Measurements from ENCODE around the gene LAMA1.

LAMA1 gene

DNA sequence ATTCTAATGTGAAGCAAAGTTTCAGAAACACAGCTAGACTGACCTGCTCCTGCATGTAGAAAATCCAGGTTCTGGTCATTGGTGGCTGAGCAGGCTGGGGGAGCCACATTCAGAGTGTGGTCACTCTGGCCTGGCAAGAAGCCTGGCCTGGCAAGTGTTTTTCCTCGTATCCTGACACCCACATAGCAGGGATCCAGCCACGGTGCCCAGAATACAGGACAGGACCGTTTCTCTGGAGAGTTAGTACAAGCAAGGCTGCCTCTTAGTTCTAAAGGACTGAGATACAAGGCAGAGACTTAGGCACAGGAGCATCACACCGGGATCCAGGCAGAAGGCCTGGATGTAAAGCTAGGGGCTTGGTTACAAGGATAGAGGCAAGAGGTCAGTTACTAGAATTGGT lies 4.8 kb upstream of the LAMA1 start:
- H4K91ac ChIP-seq (ENCODE audit: low read depth, low read length, poor library complexity) = no peak overlapping the region
- H2AFZ ChIP-seq (ENCODE audit: low read length) = no peak overlapping the region
- no peak overlapping the region for H4K8ac ChIP-seq (ENCODE audit: low read depth, low read length)
- no peak overlapping the region for H3K27ac ChIP-seq (replicated peaks; ENCODE audit: low read length)
- peaks cover 0 to 5% (median 0%) of the 10 kb centered on the region in 3 experiments for H3K27me3 ChIP-seq (ENCODE audit: control insufficient read depth in 3 of 3, insufficient read depth in 3 of 3, low read depth in 1 of 3, low read length in 3 of 3)
- no peaks in the 10 kb centered on the region for H3K79me1 ChIP-seq (ENCODE audit: low read depth, low read length)
- no peak overlapping the region for H3K4ac ChIP-seq (ENCODE audit: low read length)
- no peak overlapping the region for H3K4me3 ChIP-seq (ENCODE audit: low read length in 2 of 2)
- H2BK12ac ChIP-seq (ENCODE audit: low read length) = no peak overlapping the region
- WGBS, 2 donors (ENCODE audit: extremely low coverage in 2 of 2, insufficient read length in 2 of 2, insufficient replicate concordance in 1 of 2) = no CpG with 5 or more reads among the region's 4 CpGs
- H3K4me1 ChIP-seq (ENCODE audit: control insufficient read depth in 2 of 2, insufficient read depth in 1 of 2, low read depth in 1 of 2, low read length in 2 of 2) = peaks cover 0 to 3% of the 10 kb centered on the region in 2 donors
- H2BK120ac ChIP-seq (ENCODE audit: low read depth, low read length) = no peak overlapping the region
- H2BK5ac ChIP-seq (ENCODE audit: low read length) = no peak overlapping the region
- H3K14ac ChIP-seq (ENCODE audit: low read length) = no peak overlapping the region
- no peak overlapping the region for H3K18ac ChIP-seq (ENCODE audit: low read length)
- H2AK5ac ChIP-seq (ENCODE audit: low read depth, low read length) = no peak overlapping the region
- H3K4me2 ChIP-seq (ENCODE audit: insufficient read depth, low read length, poor library complexity, severe bottlenecking) = no peak overlapping the region
- no peak overlapping the region for H3K23ac ChIP-seq (ENCODE audit: low read depth, low read length, poor library complexity)
- H3K9me3 ChIP-seq (replicated peaks in 1 of 2; ENCODE audit: control insufficient read depth in 2 of 2, insufficient read depth in 1 of 2, low read depth in 1 of 2, low read length in 2 of 2) = no peaks in the 10 kb centered on the region
- no peaks in the 10 kb centered on the region for H3K36me3 ChIP-seq (replicated peaks in 1 of 2; ENCODE audit: control insufficient read depth in 2 of 2, insufficient read depth in 2 of 2, low read length in 2 of 2)
- no peak for DNase-seq (ENCODE audit: low spot score)
- no peak overlapping the region for H3K9ac ChIP-seq (ENCODE audit: low read depth, low read length, poor library complexity)
- no peak overlapping the region for H2BK15ac ChIP-seq (ENCODE audit: low read length)

- Histone ChIP-seq H2BK12ac (ENCODE audit: low read length) (peak overlapping the region; percentile 73), H4K8ac (ENCODE audit: low read depth, low read length) (no peak overlapping the region), H3K4me2 (ENCODE audit: insufficient read depth, low read length, poor library complexity, severe bottlenecking) (peak overlapping the region; percentile 67), H3K4ac (ENCODE audit: low read length) (no peak overlapping the region), H3K14ac (ENCODE audit: low read length) (peak overlapping the region; percentile 95), H3K23ac (ENCODE audit: low read depth, low read length, poor library complexity) (peak overlapping the region; percentile 89), H3K27ac (replicated peaks; ENCODE audit: low read length) (peak overlapping the region; percentile 87), H3K36me3 (replicated peaks in 1 of 2; ENCODE audit: control insufficient read depth in 2 of 2, insufficient read depth in 2 of 2, low read length in 2 of 2) (peaks cover 0 to 17% of the 10 kb centered on the region in 2 donors), H3K9me3 (replicated peaks in 1 of 2; ENCODE audit: control insufficient read depth in 2 of 2, insufficient read depth in 1 of 2, low read depth in 1 of 2, low read length in 2 of 2) (peaks cover 0 to 25% of the 10 kb centered on the region in 2 donors), H2BK15ac (ENCODE audit: low read length) (peak overlapping the region; percentile 85), H2AFZ (ENCODE audit: low read length) (peak overlapping the region; percentile 98), H2BK5ac (ENCODE audit: low read length) (peak overlapping the region; percentile 96), H2AK5ac (ENCODE audit: low read depth, low read length) (peak overlapping the region; percentile 87), H3K18ac (ENCODE audit: low read length) (peak overlapping the region; percentile 99), H3K4me3 (ENCODE audit: low read length in 2 of 2) (peak overlapping the region; percentile 89 to 99), H3K4me1 (ENCODE audit: control insufficient read depth in 2 of 2, insufficient read depth in 1 of 2, low read depth in 1 of 2, low read length in 2 of 2) (peaks cover 0 to 4% of the 10 kb centered on the region in 2 donors), H3K79me1 (ENCODE audit: low read depth, low read length) (peaks cover 2% of the 10 kb centered on the region), H2BK120ac (ENCODE audit: low read depth, low read length) (peak overlapping the region; percentile 91), H3K27me3 (ENCODE audit: control insufficient read depth in 3 of 3, insufficient read depth in 3 of 3, low read depth in 1 of 3, low read length in 3 of 3) (no peaks in the 10 kb centered on the region), H3K9ac (ENCODE audit: low read depth, low read length, poor library complexity) (peak overlapping the region; percentile 99), H4K91ac (ENCODE audit: low read depth, low read length, poor library complexity) (no peak overlapping the region)
- no CpG with 5 or more reads among the region's 61 CpGs for WGBS, 2 donors (ENCODE audit: extremely low coverage in 2 of 2, insufficient read length in 2 of 2, insufficient replicate concordance in 1 of 2)
- peak; percentile 56 for DNase-seq (ENCODE audit: low spot score)
These were observed 706 bp downstream of the LAMA1 start for GRCh38 chr18:7116792-7117389.

GRCh38 chr18:7116001-7116730 lies 1.4 kb downstream of the LAMA1 start:
- H3K18ac ChIP-seq (ENCODE audit: low read length) = peak overlapping the region; percentile 40
- H3K27me3 ChIP-seq (ENCODE audit: control insufficient read depth in 3 of 3, insufficient read depth in 3 of 3, low read depth in 1 of 3, low read length in 3 of 3) = no peaks in the 10 kb centered on the region
- no CpG with 5 or more reads among the region's 24 CpGs for WGBS, 2 donors (ENCODE audit: extremely low coverage in 2 of 2, insufficient read length in 2 of 2, insufficient replicate concordance in 1 of 2)
- peak overlapping the region; percentile 85 for H2BK15ac ChIP-seq (ENCODE audit: low read length)
- peak overlapping the region; percentile 89 to 99 for H3K4me3 ChIP-seq (ENCODE audit: low read length in 2 of 2)
- peaks cover 3 to 7% of the 10 kb centered on the region in 2 donors for H3K4me1 ChIP-seq (ENCODE audit: control insufficient read depth in 2 of 2, insufficient read depth in 1 of 2, low read depth in 1 of 2, low read length in 2 of 2)
- H2AK5ac ChIP-seq (ENCODE audit: low read depth, low read length) = no peak overlapping the region
- H3K23ac ChIP-seq (ENCODE audit: low read depth, low read length, poor library complexity) = no peak overlapping the region
- peak; percentile 69 for DNase-seq (ENCODE audit: low spot score)
- H2BK12ac ChIP-seq (ENCODE audit: low read length) = no peak overlapping the region
- peaks cover 2% of the 10 kb centered on the region for H3K79me1 ChIP-seq (ENCODE audit: low read depth, low read length)
- no peak overlapping the region for H4K91ac ChIP-seq (ENCODE audit: low read depth, low read length, poor library complexity)
- H3K9ac ChIP-seq (ENCODE audit: low read depth, low read length, poor library complexity) = no peak overlapping the region
- H4K8ac ChIP-seq (ENCODE audit: low read depth, low read length) = no peak overlapping the region
- H3K4ac ChIP-seq (ENCODE audit: low read length) = no peak overlapping the region
- peak overlapping the region; percentile 92 for H2BK5ac ChIP-seq (ENCODE audit: low read length)
- H3K27ac ChIP-seq (replicated peaks; ENCODE audit: low read length) = peak overlapping the region; percentile 87
- H3K4me2 ChIP-seq (ENCODE audit: insufficient read depth, low read length, poor library complexity, severe bottlenecking) = peak overlapping the region; percentile 67
- H3K36me3 ChIP-seq (replicated peaks in 1 of 2; ENCODE audit: control insufficient read depth in 2 of 2, insufficient read depth in 2 of 2, low read length in 2 of 2) = peaks cover 0 to 17% of the 10 kb centered on the region in 2 donors
- no peak overlapping the region for H3K14ac ChIP-seq (ENCODE audit: low read length)
- H2BK120ac ChIP-seq (ENCODE audit: low read depth, low read length) = no peak overlapping the region
- H2AFZ ChIP-seq (ENCODE audit: low read length) = peak overlapping the region; percentile 98
- H3K9me3 ChIP-seq (replicated peaks in 1 of 2; ENCODE audit: control insufficient read depth in 2 of 2, insufficient read depth in 1 of 2, low read depth in 1 of 2, low read length in 2 of 2) = peaks cover 0 to 25% of the 10 kb centered on the region in 2 donors

- no peak for DNase-seq (ENCODE audit: low spot score)
- no peak overlapping the region for H2BK12ac ChIP-seq (ENCODE audit: low read length)
- no peak overlapping the region for H3K4ac ChIP-seq (ENCODE audit: low read length)
- peaks cover 0 to 25% of the 10 kb centered on the region in 2 donors for H3K9me3 ChIP-seq (replicated peaks in 1 of 2; ENCODE audit: control insufficient read depth in 2 of 2, insufficient read depth in 1 of 2, low read depth in 1 of 2, low read length in 2 of 2)
- H4K91ac ChIP-seq (ENCODE audit: low read depth, low read length, poor library complexity) = no peak overlapping the region
- no peak overlapping the region for H3K27ac ChIP-seq (replicated peaks; ENCODE audit: low read length)
- H3K4me1 ChIP-seq (ENCODE audit: control insufficient read depth in 2 of 2, insufficient read depth in 1 of 2, low read depth in 1 of 2, low read length in 2 of 2) = peaks cover 4 to 11% of the 10 kb centered on the region in 2 donors
- no peak overlapping the region for H3K4me3 ChIP-seq (ENCODE audit: low read length in 2 of 2)
- no peak overlapping the region for H3K18ac ChIP-seq (ENCODE audit: low read length)
- H2AFZ ChIP-seq (ENCODE audit: low read length) = no peak overlapping the region
- no CpG with 5 or more reads among the region's 3 CpGs for WGBS, 2 donors (ENCODE audit: extremely low coverage in 2 of 2, insufficient read length in 2 of 2, insufficient replicate concordance in 1 of 2)
- H3K14ac ChIP-seq (ENCODE audit: low read length) = no peak overlapping the region
- H3K9ac ChIP-seq (ENCODE audit: low read depth, low read length, poor library complexity) = no peak overlapping the region
- H3K4me2 ChIP-seq (ENCODE audit: insufficient read depth, low read length, poor library complexity, severe bottlenecking) = no peak overlapping the region
- H3K23ac ChIP-seq (ENCODE audit: low read depth, low read length, poor library complexity) = no peak overlapping the region
- H3K27me3 ChIP-seq (ENCODE audit: control insufficient read depth in 3 of 3, insufficient read depth in 3 of 3, low read depth in 1 of 3, low read length in 3 of 3) = no peaks in the 10 kb centered on the region
- no peak overlapping the region for H2AK5ac ChIP-seq (ENCODE audit: low read depth, low read length)
- no peak overlapping the region for H2BK120ac ChIP-seq (ENCODE audit: low read depth, low read length)
- H3K79me1 ChIP-seq (ENCODE audit: low read depth, low read length) = peaks cover 2% of the 10 kb centered on the region
- H2BK5ac ChIP-seq (ENCODE audit: low read length) = no peak overlapping the region
- peaks cover 0 to 27% of the 10 kb centered on the region in 2 donors for H3K36me3 ChIP-seq (replicated peaks in 1 of 2; ENCODE audit: control insufficient read depth in 2 of 2, insufficient read depth in 2 of 2, low read length in 2 of 2)
- no peak overlapping the region for H2BK15ac ChIP-seq (ENCODE audit: low read length)
- H4K8ac ChIP-seq (ENCODE audit: low read depth, low read length) = no peak overlapping the region
These were observed 4.7 kb downstream of the LAMA1 start for GRCh38 chr18:7112936-7113335.
